Activated T-helper 1 cell treated with Interleukin-2 at 50 U/mL for 16 hours (primary cell): ENCODE data around the gene EXOC6B.
A peak's percentile ranks its signal among the peaks of the same experiment; 100 is the strongest.

Experiments
- DNase-seq: peaks from one replicate; pipeline ENCODE4 v3.0.0-alpha.2; 2020; ENCODE audit warnings: low read depth

EXOC6B gene

DNA sequence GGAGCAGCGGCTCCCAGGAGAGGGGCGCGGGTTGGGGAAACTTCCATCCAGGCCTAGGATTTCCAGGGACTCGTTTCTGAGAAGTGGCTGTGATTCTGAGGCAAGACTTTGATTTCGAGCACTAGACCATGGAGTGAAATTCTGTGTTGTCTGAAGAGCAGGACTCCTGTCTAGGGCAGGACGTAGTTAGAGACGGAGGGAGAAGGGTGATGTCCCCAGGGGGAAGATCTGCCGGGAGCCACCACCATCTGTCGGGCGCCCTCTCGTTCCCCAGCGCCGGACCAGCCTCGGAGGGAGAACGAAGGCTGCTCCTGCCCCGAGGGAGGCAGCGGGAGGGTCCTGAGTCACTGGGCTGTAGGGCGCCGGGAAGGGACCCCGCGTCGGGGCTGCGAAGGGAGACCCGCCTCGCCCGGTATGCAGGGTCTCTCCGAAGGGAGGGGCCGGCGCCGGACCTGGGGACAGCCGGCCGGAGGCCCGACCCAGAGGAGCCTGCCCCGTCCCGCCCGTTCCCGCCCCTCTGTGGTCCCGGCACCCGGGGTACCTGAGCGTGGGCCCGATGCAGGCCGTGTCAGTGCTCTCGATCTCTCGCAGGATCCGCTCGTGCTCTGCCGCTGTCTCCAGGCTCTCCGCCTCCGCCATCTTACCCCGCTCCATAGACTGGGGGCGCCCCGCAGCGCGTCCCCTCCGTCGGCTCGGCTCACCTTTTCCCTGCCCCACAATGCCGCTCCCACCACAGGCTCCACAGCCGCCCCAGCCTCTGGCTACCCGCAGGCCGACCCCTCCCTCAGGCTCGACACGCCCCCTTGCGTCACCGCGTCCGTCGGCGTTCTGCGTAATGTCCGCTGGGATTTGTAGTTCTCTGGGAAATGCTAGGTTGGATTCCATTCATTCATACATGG, at the start of gene EXOC6B:
Gene EXOC6B, minus strand, starts transcription at position 777 of the 899 bp plus-strand sequence.
- peak; percentile 70 for DNase-seq

DNA sequence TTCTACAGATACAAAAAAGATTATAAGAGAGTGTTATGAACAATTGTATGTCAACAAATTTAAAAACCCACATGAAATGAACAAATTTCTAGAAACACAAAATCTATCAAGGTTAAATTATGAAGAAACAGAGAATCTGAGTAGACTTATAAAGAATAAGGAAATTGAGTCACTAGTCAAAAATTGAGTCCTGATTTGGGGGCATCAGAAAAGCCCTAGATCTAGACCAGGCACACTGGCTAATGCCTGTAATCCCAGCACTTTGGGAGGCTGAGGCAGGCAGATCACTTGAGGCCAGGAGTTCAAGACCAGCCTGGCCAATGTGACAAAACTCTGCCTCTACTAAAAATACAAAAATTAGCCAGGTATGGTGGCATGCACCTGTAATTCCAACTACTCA, 46.0 kb upstream of the EXOC6B start:
- DNase-seq: no peak

DNA sequence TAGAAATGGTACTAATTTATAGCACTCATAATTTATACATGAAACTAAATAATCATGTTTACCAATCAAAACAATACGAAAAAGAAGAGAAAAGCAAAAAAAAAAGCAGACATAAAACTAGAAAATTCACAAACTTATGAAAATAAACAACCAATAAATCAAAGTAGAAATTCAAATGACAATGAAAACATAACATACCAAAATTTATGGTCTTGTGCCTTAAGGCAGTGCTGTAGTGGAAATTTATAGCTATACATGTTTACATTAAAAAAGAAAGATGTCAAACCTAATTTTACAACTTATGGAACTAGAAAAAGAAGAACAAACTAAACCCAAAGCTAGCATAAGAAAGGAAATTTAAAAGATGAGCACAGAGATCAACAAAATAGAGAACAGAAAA, 45.2 kb upstream of the EXOC6B start:
- no peak for DNase-seq

DNA sequence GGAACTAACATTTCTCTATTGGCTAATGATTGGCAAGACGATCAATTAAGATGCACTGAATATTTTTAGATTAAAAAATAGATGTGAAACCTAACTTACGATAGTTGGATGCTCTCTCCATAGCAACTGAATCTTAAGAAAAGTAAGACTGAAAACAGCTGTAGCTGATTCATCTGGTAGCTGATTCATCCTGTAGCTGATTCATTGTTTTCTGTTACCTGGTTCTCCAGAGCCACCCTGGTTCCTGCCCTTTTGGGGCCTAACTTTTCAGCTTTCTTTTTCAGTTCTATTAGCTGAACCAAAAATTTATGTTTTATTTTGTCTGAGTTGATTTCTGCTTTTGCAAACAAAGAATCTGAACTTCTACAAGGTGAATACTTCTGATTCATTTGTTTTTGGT, 38.7 kb upstream of the EXOC6B start:
- no peak for DNase-seq

DNA sequence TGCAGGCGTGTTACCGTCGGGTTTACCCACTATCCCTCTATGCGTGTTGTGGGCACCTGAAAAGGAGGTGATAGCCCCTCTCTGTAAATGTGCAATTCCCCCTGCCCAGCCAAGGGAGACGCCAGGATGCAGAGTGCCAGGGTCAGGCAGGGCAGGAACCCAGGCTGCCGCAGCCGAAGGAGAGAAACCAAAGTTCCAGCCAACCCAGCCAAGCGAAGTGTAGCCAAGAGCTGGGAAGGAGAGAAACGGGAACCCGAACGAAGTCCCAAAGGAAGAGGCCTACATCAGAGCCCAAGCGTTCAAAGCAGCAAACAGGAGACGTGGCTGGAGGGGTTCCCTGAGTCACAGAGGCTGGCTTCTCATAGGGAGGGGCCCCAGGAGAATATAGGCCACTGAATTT, 37.2 kb upstream of the EXOC6B start:
- no peak for DNase-seq

DNA sequence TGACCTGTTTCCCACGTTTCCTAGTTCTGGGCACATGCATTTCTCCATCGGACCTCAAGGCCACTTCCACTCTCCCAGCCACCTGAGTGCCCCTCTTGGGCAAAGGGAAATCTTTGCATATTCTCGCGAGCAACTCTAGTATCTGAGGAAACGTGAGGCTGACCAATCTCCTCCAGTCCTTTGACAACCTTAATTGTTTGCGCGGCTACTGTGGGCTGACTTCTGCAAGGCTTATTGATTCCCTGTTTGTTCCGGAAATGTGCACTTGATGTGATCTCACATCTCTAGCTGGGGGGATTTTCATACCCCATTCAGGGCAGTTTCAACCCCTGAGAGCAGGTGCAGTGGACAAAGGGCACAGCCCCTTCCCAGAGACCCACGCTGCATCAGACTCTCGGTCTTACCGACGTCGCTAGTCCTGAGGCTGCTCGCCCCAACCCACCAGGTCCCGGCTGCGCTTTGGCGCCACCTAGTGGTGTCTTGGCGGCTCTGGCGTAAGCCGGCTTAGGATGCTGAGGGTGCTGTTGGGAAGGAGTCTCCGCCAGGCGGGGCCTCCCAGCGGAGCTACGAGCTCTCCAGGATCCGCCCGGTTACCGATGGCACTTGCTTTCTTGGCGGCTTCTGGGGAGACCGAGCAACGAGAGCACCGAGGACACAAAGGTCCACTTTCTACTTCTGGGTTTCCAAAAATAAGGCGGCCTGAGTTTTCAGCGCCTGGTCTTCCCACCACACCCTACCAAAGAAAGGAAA, 36.6 kb upstream of the EXOC6B start:
- DNase-seq: peak; percentile 77

DNA sequence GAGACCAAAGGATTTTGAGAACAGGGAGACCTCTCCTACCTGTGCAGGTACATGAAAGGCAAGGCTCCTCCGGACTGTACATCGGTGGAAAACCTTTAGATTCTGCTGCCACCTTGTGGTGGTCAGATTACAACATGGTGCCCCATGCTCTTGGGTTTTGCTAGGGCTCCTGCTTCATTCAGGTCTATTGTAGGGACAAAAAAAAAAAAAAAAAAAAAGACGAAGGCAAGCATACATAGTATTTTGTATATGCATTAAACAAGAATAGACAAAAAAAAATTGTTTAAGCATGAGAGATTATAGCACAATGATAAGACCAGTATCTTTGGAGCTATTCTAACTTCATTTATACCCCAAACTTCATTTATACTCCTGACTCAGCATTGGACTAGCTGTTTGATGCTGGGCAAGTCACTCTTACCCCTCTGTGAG, 34.0 kb upstream of the EXOC6B start:
- DNase-seq: peak; percentile 33

DNA sequence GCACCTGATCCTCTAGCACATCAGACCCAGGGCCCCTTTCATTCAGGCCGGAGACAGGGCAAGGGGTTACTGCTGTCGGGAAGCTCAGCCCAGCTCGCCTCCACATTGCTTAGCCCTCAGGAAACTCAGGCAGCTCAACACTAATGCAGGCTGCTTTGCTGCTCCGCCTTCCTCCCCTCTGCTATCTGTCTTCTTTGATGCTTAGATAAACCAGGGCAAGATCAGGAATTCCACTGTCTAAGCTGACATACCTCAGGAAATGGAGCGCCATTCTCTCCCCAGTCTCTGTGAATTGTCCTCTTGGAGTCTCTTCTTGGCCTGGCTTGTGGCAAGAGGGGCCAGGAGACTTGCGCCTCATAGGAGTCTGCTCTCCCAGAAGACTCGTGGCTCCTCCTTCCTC, 25.5 kb upstream of the EXOC6B start:
- no peak for DNase-seq

DNA sequence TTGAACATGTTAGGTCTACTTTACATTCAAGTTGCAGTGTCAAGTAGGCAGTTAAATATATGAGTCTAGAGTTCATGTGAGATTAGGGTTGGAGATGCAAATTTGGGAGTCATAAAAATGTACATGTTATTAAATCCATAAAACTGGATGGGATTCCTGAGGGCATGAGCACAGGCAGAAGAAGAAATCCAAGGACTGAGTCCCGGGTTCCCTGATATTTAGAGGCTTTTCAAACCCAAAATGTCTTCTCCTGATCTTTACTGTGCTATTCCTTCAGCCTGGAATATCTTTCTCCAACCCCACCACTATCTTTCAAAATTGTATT, 23.3 kb upstream of the EXOC6B start:
- no peak for DNase-seq

DNA sequence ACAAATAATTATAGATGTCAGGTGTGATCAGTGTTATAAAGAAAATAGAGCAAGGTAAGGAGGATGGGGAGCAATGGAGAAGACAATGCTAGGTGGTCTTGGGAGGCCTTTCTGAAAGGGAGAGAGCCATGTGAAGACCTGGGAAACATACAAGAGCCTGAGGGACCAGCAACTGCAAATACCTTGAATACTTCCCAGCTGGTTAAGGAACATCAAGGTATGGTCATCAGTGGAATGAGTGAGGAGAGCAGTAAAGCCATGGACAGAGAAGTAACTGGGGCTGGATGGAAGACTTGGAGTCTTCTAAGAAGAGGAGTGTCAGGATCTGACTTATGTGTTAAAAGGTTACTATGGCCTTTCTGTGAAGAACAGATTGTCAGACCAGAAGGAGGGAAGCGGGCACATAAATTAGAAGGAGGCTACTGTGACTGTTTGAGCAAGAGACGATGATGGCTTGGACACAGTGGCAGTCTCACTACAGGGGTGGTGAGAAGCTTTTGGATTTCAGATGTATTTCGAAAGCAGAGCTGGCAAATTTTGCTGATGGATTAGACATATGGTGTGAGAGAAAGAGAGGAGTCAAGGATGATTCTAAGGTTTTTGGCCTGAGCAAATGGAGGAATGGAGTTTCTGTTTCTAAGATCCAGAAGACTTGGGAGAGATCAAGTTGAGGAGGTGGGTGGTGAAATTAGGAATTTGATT, 22.8 kb upstream of the EXOC6B start:
- DNase-seq: no peak

DNA sequence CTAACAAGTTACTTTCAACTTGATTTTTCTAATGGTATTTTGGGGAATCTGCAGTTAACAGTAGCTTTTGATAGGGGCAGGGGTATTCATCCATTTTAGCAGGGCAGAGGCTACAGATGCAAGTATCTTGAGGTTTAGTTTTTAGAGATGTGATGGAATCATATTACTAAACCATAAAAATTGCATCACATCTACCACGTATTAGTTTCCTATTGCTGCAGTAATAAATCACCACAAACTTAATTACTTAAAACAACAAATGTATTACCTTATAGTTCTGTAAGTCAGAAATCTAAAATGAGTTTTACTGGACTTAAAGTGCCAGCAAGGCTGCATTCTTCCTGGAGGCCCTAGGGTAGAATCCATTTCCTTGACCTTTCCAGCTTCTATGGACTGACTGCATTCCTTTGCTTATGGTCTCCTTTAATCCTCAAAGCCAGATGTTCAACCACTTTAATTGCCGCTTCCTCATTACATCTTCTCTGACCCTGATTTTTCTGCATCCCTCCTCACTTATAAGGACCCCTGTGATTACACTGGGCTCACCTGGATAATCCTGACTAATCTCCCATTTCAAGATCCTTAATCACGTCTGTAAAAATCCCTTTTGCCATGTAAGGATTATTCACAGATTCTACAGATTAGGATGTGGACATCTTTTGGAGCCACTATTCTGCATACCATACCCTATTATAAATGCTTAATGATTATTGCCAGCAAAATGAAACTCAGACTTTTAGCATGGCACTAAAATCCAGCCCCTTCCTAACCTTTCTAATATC, 21.9 kb upstream of the EXOC6B start:
- DNase-seq: no peak

DNA sequence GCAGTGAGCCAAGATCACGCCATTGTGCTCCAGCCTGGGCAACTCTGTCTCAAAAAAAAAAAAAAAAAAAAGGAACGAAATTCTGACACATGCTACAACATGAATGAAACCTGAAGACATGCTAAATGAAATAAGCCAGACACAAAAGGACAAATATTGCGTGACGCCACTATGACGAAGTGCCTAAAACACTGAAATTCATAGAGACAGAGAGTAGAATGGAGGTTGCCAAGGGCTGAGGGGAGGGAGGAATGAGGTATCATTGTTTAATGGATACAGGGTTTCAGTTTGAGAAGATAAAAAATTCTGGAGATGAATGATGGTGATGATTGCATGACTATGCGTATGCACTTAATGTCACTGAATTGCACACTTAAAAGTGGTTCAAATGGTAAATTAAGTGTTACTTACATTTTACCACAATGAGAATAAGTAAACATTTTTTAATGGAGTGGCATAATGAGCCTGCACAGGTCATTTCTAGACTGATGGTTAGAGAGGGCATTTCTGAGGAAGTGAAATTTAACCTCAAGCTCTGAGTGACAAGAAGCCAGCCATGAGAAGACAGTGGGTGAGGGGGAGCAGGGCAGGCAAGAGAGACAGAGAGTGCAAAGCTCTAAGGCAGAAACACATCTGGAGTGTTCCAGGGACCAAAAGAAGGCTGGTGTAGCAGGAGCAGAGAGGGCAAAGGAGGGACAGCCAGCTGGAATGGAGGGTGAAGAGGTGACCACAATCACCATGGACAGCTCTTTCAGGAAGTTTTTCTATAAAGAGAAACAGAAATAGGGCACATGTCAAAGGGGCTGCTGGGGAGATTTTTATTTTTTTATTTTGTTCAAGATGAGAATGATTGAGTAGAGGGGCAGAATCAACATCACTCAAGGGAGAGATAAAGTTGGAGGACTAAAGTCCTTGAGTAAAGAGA, 20.6 kb upstream of the EXOC6B start:
- no peak for DNase-seq

DNA sequence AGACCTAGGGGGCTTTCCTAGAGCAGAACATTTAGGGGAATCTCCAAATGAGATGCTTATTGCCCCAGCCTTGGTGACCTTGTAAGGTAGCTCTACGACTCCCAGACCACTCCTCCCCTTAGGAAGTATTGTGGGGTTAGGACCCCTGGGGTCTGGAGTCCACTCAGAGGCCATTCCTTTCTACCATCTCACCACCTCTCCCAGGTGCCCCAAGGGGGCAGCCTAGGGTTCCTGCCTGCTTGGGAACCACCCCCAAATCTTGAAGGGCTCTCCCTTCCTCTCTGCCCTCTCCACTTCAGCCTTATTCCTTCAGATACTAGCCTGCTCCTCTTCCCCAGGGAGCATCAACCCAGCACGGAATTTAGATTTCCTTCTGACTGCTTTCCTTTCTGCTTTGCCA, 17.5 kb upstream of the EXOC6B start:
- no peak for DNase-seq

DNA sequence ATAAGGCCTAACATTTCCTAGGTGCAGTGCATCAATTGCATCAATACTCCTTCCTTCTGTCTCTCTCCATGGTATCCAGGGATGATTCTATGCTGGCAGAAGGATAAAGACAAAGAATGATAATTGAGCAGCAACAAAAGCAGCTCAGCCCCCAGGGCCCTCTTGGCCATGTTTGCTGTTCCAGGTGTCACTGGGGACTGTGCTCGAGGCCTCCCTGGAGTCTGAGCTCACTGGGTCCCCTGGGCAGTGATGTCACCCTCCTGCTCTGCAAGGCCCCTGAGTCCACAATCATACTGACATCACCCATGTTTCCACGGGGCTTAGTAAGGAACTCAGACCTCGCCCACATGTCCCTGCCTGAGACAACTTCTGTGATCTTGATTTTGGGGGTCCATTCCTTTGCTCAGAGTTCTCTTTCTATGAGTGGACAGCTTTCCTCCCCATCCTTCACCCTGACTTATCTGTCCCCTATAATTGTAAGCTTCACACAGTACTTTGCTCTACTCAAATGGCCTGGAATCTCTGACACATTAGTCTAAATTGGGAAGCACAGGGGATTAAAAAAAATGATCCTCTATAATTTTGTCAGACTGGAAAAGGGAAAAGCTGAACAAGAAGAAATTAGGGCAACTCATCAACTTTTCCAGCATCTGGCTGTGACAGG, 15.8 kb upstream of the EXOC6B start:
- no peak for DNase-seq

DNA sequence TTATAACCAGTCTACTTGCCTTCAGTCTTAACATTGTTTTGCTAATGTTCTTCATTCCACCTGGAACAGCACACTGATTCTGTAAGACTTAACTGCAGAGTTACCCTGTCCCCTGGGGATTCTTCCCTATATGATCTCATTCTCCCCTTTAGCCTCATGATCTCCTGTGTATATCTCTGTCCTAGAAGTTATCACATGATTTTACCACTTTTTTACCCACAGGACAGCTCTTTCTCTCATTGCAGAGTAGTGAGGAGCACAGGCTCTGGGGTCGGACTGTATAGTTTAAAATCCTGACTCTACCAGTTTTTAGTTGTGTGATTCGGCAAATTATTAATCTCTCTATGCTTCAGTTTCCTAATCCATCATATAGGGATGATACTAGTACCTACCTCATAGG, 14.2 kb upstream of the EXOC6B start:
- DNase-seq: no peak

DNA sequence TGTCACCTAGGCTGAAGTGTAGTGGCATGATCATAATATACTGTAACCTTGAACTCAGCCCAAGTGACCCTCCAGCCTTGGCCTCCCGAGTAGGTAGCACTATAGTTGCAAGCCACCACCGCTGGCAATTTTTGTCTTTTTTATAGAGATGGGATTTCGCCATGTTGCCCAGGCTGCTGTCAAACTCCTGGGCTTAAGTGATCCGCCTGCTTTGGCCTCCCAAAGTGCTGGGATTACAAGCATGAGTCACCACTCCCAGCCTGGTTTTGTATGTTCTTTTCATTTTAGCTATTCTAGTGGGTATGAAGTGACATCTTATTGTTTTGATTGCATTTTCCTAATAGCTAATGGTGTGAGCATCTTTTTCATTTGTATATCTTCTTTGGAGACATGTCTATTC, 11.3 kb upstream of the EXOC6B start:
- DNase-seq: no peak

DNA sequence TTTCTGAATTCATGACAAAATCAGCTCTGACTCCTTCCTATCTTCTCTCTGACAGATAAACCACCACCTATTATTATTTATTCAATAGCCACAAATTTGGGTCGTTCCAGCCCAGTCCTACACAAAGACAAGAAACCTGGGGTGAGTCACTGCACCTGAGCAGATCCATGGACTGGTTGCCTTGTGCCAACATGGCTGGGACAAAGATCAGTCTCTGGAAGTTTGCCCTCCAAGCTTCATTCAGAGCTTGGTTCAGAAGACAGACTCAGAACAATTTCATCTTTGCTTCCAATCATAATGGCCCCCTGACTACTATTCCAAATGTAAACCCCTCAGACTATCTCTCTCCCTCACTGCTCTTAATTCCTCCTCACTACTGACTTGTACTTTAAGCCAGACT, 9.6 kb upstream of the EXOC6B start:
- DNase-seq: no peak

DNA sequence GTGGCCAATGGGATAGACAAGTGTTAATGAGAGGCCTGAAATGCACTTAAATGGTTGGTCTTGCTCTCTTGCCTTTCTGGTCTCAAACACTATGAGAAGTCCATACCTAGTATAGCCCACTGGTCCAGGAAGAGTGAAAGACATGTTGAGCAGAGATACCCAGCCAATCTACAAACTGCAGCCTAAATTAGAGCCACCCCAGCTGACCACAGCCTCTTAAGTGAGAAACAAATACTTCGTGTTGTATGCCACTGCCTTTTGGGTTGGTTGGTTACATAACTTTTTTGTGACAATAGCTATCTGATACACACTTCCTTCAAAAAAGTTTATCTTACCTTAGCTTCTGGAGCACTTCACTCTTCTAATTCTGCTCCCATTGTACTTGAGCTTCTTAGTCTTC, 8.8 kb upstream of the EXOC6B start:
- no peak for DNase-seq

DNA sequence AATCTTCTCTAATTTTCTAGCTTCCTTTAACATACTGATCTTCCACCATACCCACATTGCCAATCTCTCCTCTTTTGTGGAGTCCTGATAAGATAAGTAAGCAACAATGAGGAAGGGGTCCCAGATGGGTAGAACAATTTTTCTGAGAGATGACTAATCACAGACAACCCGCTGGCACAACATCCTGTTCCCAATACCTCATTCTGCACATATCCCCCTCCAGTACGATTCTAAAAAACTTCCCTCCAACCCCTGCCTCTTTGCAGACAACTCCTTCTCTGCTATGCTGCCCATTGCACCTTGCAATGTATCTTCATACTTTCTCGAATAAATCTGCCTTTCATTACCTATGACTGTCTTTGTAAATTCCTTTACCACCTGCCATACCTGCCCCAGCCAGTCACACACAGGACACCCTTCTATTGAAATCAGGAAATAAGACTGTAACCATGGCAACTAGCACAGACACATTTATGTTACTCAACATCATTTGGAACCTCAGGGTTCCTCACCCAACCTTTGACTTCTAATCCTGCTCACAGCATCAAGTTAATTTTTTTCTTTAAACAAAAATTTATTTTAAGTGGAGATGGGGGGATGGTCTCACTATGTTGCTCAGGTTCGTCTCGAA, 7.4 kb upstream of the EXOC6B start:
- no peak for DNase-seq

DNA sequence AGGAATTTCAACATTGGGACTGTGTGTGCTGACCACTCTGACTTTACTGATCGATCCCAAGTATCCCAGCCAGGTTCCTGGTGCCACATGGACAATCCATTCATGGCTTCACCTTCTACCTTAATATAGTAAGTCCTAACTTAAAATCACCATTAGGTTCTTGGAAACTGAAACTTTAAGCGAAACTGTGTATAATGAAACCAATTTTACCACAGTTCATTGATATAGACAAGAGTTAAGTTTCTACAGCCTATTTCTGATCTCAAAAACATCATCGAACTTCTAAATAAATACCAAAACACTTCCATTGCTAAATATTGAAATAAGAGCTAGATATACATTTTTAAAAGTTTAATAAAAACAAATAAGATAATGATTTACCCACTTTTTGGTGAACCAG, 4.4 kb upstream of the EXOC6B start:
- no peak for DNase-seq
